Measurements from ENCODE around the gene EEF1B2.

DNA sequence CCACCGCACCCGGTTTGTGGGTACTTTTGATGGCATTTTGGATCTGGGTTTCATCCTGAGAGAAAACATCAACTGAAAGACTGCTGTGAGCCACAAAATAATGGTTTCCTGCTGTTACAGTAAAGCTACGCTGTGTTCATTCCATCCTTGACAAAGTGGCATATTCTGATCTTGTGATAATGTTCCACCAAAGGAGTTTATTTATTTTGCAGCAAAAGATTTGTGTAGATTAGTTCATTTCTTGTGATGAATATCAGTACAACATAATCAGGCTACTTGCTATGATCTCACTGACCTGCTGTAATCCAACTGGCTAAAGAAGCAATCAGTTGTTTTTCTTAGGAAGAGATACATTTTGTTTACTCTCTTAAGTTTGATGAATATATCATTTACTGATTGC, 45.0 kb downstream of the EEF1B2 start:
- TF ChIP-seq, protein P1, sequence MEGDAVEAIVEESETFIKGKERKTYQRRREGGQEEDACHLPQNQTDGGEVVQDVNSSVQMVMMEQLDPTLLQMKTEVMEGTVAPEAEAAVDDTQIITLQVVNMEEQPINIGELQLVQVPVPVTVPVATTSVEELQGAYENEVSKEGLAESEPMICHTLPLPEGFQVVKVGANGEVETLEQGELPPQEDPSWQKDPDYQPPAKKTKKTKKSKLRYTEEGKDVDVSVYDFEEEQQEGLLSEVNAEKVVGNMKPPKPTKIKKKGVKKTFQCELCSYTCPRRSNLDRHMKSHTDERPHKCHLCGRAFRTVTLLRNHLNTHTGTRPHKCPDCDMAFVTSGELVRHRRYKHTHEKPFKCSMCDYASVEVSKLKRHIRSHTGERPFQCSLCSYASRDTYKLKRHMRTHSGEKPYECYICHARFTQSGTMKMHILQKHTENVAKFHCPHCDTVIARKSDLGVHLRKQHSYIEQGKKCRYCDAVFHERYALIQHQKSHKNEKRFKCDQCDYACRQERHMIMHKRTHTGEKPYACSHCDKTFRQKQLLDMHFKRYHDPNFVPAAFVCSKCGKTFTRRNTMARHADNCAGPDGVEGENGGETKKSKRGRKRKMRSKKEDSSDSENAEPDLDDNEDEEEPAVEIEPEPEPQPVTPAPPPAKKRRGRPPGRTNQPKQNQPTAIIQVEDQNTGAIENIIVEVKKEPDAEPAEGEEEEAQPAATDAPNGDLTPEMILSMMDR (IDR thresholded peaks at IDR 0.05), result no peak
- no peak for TF ChIP-seq EZH2 (IDR thresholded peaks at IDR 0.05)

Measured in neural progenitor cell (in vitro differentiated cells).